Endothelial cell of umbilical vein (primary cell): ENCODE measurements around the gene TIMELESS.

Experiments used
- TF ChIP-seq, protein P1 (sequence below), 2 donors: IDR thresholded peaks; 1 replicate in 1 of 2; 2 replicates in 1 of 2; pipeline ENCODE4 v1.5.1; 2011; ENCODE audit warnings: low read length in 2 of 2, mild to moderate bottlenecking in 2 of 2, moderate library complexity in 2 of 2, control low read depth in 1 of 2, inconsistent platforms in 1 of 2, low read depth in 1 of 2; ENCODE audit not compliant: insufficient read depth in 1 of 2; ENCODE audit errors: extremely low read depth in 1 of 2
- TF ChIP-seq, protein P2 (sequence below): IDR thresholded peaks from 2 replicates; pipeline ENCODE4 v1.6.1; 2011; ENCODE audit not compliant: insufficient read depth, insufficient read length

DNA sequence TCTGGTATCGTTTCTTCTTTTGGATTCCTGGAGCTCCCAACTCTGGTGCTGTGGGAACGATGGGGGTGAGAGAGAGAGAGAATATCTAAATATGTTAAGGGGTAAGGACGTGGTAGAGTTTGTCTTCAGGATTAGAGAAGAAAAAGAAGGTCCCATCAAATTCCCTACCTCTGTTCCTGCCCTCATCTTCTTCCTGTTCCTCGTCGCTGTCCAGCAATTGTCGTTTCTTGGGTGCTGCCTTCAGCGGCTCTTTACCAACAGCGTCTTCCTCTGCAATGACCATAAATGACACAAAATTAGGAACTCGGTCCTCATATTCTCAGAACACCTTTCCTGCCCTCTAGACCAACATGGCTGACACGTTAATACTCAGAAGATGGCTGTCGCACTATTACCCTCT, 31.5 kb downstream of the TIMELESS start:
- TF ChIP-seq, protein P1, sequence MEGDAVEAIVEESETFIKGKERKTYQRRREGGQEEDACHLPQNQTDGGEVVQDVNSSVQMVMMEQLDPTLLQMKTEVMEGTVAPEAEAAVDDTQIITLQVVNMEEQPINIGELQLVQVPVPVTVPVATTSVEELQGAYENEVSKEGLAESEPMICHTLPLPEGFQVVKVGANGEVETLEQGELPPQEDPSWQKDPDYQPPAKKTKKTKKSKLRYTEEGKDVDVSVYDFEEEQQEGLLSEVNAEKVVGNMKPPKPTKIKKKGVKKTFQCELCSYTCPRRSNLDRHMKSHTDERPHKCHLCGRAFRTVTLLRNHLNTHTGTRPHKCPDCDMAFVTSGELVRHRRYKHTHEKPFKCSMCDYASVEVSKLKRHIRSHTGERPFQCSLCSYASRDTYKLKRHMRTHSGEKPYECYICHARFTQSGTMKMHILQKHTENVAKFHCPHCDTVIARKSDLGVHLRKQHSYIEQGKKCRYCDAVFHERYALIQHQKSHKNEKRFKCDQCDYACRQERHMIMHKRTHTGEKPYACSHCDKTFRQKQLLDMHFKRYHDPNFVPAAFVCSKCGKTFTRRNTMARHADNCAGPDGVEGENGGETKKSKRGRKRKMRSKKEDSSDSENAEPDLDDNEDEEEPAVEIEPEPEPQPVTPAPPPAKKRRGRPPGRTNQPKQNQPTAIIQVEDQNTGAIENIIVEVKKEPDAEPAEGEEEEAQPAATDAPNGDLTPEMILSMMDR (IDR thresholded peaks at IDR 0.05; ENCODE audit: extremely low read depth in 1 of 2, insufficient read depth in 1 of 2, low read depth in 1 of 2, low read length in 2 of 2): no peak
- TF ChIP-seq, protein P2, sequence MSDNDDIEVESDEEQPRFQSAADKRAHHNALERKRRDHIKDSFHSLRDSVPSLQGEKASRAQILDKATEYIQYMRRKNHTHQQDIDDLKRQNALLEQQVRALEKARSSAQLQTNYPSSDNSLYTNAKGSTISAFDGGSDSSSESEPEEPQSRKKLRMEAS: no peak
